GM18907 (cell line): Measurements from ENCODE around the gene ADAM19.
A peak's percentile ranks its signal among the peaks of the same experiment; 100 is the strongest.

Experiments used
- ATAC-seq: cut with Tn5 transposase; IDR thresholded peaks from one replicate; pipeline ENCODE4 v1.9.1; 2021; ENCODE audit warnings: mild to moderate bottlenecking, moderate library complexity; ENCODE audit not compliant: unreplicated experiment

ADAM19 gene

DNA sequence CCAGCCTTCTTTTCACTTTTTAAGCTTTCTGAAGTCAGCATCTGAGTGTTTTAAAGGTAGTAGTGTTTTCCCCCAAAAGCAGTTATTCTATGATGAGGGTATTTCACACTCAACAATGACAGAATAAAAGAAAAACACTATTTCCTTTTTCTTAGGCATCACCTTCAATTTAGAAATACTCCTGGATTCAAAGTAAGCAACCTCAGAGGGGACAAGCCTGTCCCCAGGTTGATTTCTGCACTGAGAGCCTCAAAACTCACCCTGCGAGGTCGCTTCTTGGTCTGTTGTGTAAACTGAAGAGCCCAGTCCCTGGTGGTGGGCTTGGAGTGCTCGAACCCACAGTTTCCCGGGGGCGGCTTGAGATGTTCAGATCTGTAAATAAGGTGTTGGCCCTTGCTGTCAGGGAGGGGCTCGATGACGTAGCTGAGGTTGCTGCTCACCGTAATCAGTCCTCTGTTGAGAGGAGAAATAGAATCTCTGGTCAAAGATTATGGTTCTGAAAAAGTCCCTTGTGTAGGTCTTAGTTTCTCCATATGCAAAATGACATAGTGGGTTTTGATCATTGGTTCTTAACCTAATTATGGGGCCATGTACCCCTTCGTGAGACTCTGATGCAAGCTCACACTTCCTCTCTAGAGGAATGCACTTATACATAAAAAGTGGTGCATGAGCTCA lies 55.9 kb downstream of the ADAM19 start:
- peak; percentile 70 for ATAC-seq

DNA sequence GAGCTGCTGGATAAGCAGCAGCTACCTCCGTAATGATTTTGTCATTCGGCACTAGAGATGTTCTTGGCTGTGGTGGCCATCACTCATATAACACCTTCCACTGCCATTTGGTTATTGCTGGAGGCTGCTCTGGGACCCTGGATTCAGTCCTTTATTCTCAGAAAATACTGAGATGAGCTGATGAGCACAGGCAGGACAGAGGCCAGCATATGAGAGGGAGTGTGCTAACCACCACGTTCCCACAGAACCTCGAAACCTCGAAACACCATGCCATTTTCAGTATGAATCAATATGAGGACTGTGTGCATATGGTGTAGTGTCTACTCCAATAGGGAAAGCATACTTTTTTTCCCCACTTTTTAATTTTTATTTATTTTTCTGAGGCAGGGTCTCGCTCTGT lies 56.6 kb downstream of the ADAM19 start:
- ATAC-seq: peak; percentile 77

DNA sequence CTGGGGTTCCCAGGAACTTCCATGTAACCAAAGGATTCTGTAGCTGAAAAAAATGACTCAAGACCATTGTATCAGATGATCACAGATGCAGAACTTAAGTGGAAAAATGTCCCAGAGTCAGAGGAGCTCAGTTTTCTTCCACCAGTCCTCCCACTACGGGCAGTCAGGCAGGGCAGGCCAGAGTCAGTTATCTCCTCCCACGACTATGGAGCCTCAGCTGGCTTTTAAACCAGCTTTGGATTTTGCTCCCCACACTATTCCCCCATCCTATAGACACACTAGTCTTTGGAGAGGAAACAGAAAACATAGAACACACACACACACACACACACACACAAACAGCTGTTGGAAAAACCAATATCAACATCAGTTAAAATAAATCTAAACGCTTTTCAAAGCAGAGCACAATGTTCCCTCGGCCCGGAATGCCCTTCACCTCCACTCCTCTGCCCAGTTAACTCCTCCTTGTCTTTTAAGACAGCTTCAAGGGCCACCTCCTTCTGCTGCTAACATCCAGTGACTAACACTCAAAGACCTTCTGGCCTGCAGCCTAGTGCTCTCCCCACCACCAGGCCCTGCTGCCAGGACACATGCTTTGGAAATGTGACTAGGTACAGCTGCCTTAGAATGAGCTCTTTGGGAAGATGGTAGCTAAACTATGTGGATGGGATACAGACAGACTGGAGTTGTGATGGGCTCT lies 58.8 kb downstream of the ADAM19 start:
- no peak for ATAC-seq

DNA sequence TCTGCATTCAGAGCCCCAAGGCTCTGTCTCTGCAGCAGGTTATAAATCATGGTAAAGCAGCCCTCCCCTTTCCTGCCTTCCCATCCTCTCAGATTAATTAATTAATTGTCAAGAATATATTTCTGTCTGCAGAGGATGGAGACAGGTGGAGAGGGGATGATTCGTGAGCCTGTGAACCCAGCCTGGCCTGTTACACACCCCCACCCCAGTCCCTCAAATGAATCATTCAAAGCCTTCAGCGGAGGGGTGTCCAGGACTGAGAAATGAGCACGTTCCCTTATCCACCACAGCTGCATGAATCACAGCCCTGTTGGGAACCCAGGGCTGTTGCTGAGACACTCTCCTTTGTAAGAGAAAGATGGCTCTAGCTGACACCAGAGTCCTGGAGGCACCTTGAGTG lies 59.6 kb downstream of the ADAM19 start:
- no peak for ATAC-seq

DNA sequence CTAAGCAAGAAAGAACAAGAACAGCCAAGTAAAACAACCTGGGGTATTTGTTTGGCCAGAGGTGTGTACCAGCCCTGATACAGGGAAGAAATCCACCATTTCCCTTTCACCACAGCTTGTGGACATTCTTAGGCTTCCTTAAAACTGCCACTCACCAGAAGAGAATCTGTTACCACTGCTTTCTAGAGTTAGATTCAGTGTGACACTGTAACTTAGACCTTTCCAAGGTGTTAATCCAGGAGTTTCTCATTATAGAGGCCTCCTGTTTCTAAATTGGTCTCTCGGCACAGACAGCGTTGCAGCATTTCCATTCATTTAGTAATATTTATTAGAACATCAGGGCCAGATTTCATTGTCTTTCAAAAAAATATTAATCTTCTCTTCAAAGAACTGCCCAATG lies 60.6 kb downstream of the ADAM19 start:
- ATAC-seq: no peak

DNA sequence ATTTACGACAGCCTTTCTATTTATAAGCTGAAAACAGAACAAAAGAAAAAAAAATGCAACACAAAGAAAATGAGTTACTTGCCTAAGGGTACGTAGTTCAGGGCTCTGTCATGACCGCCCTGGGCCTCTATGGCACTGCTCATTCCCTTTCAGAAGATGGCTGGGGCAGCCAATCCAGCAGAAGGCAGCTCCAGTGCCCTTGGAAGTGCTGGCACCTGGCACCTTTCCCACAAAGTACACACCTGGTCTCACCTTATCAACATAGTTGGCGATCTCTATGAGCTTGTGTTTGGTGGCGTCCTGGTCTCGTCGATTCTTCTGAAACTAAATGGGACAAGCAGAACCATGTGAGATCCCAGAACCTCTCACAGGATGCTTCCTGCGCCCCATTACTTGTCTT lies 62.4 kb downstream of the ADAM19 start:
- ATAC-seq: no peak

DNA sequence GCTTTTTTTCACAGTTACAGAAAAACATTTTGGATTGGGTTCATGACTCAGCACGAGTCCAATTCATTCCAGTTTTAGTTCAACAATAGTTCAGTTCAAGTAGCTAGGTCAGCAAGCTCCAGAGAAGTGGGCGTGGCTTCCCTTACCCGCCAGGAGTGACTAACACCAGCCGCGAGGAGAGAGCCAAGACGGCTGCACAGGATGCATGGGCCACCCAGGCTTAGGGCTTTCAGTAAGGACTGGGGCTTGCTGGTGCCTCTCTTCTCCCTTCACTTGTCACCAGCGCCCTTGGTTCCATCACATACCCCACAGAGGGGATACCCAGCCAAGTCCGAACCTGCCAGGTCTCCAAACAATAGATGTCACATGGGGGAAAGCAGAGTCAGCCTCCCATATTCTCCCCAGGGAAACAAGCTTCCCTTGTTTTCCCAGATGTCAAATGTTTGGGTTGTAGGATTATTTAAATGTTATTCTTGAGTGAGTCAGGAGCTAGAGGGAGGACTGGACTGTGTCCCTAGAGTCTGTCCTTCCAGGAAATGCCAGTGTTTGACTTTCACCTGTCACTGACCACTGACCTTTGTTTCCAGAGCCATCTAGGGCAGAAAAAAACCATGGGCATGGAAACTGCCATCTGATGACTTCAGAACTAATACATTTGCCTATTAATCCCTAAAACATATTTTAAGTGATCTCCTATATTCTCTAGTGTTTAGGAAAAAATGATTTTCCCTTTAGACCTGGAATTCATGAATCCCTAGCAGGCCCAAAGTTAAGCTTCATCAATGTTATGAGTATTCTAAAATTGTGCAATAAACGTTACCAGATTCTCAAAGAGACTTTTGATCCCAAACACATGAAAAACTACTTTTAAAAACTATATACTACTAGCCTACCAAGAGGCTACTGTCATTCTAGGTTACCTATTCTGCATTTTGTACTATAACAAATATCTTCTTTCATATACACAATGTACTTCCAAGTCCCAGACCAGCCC lies 63.6 kb downstream of the ADAM19 start:
- no peak for ATAC-seq

DNA sequence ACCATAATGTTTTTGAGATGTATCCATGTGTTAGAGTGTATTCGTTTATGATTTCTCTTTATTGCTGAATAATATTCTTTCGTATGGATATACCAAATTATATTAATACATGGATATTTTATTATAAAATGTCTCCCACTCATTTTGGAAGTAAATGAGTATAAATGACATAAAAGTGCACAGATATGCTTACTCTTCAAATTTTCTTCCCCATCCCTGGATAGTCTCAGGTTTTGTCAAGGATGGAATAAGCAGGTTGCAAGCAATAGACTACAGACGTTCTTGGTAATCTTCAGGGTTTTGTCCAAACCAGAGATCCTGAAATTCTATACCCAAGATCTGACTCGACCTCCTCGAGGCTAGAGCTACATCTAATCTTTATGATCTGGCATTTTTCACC lies 64.9 kb downstream of the ADAM19 start:
- ATAC-seq: no peak

DNA sequence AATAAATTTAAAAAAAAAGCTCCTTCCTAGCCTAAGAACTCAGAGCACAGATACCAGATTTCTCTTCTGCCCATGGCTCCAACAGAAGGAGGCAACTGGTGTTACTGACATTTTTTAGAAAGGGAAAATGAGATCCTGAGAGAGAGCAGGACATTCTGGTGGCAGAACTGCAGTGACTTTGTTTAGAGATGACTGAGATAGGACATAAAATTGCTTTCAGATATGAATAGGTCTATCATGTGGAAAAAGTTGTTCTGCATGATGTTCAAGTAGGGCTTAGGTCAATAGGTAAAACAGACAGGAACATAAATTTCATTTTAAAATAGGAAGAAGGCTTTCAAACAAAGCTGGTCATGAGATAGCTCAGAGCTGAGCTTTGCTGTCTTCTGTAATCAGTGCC lies 66.0 kb downstream of the ADAM19 start:
- no peak for ATAC-seq

DNA sequence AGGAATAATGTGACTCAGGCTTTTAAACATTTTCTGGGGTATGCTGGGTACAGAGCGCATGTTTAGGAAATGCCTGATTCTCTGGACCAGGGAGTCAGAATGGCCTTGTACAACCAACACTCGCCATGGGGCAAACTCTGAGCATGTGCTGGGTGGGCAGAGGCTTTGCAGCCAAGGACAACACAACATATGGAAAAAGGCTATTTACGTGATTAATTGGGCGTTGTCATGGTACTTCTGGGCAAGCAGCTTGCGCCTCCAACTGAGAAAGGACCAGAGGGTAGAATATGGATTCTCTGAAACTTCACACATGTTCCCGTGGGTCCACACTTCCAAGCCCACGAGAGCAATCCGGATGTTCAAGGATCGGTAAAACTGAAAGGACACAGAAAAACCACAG lies 66.5 kb downstream of the ADAM19 start:
- ATAC-seq: no peak

DNA sequence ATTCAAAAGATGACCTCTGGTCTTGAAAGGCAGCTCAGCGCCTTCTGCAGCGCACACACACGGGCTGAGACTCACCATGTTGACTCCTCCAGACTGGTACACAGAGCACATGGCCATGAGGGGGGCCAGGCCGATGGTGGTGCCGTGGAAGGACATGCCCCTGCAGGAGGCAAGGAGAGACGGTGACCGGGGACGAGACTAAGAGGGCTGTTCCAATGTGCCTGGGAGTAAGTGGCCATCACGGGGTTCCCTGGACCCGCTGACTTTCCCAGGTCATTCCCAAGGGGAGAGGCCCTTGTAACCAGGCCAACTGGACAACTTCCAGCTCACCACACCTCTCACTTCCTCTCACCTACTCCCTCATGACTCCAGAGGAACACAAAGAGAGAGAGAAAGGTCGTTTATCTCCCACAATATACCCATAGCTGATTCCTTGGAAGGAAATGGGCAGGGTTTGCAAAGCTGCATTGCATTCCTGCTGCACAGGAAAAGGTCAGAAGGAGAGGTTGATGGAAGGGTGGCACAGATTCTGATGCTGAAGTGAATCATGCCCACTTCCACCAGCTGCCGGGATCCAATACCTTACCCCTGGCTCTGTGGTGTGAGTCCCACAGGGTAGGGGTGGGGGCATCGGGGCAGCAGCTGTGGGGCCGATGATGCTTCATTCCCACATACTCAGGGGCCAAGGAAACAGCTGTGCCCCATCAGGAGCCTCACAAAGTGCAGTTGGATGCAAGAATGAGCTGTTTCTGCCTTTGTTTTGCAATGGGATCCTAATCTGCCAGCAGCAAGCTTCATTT lies 68.4 kb downstream of the ADAM19 start:
- ATAC-seq: no peak

DNA sequence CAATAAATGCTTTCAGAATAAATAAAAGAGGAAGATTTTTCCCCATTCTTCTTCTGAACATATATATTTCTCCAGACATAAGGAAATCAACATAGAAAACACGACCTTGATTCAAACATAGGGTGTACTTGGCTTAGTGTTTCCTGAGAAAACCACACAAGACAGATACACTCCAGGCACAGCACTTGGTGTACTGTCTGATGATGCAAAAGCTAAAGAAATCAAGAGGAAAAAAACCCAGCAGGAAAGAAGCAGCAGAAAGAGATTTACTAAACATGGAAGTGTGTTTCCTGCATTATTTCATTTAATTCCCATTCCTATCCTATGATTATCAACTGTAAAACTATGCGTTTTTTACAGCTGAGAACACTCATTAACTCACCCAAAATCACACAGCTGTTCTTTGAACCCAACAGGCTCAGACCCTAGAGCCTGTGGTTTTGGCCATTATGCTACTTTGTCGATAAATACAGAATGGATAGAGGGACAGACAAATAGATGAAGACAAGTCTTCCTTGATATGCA lies 69.4 kb downstream of the ADAM19 start:
- ATAC-seq: no peak

DNA sequence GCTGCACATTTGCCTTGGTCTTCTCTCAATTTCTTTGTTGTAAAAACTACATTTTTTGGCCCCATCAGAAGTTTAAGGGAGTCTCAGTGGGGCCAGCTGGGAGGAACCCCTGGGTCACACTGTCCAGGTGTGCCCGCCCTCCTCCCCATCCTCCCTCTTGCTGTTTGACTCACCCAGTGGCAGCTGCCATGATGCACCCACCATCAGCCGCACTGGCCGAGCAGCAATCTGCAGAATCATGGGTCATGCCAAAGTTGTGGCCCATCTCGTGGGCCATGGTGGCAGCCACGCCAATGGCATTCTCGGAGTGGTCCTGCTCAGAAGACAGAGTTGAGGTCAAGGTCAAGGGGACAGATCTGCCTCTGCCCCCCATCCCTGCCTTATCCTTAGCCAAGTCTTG lies 70.1 kb downstream of the ADAM19 start:
- ATAC-seq: no peak

DNA sequence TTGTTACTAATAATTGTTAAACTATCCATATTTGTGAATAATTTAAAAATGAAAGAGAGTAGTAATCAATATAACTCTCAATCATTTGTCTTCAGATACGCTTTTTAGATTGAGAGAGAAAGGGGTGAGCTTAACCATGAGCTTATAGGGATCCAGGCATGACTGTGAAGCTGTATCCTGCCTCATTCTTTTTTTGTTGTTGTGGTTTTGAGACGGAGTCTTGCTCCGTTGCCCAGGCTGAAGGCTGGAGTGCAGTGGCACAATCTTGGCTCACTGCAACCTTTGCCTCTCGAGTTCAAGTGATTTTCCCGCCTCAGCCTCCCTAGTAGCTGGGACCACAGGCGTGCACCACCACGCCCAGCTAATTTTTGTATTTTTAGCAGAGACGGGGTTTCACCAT lies 71.5 kb downstream of the ADAM19 start:
- no peak for ATAC-seq

DNA sequence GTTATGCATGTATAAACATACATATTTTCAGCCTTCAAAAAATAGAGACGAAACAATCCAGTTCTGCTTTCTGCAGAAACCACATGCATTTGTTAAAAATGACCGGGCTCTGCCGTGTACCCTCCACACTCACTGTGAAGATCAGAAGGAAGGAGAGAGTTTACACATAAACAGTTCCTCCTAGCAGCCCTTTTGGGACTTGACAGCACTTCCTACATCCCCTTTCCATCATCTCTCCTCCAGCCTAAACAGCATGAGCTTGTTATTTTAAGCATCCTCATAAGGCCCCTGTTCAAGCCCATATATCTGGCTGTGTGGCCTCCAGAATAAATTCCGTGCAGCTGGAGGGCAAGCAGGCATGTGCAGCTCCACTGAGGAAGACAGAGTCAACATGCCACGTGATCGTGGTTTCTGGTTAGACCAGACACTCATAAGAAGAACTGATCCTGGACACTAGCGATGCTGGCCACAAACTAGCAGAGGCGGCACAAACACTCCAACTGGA lies 73.4 kb downstream of the ADAM19 start:
- ATAC-seq: peak; percentile 80

DNA sequence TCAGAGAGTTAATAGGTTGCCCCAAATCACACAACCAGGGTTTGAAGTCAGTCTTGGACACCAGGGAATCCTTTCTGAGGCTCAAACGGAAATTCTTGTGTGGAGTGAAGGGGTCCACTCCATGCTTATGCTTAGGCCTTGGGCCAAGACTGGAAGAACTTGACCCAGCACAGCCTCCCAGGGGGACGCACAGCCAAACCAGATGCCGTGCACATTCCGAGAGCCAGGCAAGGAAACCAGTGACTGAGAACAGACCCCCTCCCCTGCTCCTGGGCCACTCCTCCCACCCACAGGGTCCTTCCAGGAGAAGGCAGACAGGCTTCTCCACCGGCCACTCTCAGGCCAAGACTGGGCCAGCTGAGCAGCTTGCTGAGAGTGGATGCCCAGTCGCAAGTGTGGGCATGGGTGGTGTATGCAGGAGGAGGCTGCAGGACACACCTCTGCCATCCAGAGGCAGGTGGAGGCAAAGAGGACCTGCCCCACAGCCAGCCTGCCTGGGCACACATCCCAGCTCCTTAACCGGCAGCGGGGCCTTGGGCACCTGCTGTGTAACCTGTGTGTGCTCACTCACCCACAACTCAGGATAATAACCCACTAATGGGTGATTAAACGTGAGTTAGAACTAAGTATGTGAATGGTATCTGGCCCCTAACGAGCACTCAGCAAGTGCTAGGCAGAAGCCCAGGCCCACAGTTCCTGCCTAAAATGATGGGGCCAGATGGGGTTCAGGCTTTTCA lies 77.5 kb downstream of the ADAM19 start:
- ATAC-seq: no peak

DNA sequence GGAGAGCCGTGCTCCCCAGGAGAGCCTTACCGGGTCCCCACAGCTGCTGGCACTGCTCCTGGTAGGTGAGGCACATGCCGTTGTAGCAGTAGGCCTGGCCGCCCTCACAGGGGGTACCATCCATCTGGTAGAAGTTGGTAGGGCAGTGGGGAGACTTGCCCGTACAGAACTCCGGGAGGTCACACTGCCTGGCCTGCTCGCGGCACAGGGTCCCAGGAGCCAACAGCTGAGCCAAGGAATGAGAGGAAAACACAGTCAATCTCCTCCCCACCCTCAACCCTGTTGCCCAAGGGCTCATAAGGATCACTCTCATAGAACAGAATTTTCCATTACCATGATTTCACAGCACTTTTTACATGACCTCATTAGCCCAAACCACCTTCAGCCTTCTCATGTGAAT lies 78.7 kb downstream of the ADAM19 start:
- no peak for ATAC-seq

DNA sequence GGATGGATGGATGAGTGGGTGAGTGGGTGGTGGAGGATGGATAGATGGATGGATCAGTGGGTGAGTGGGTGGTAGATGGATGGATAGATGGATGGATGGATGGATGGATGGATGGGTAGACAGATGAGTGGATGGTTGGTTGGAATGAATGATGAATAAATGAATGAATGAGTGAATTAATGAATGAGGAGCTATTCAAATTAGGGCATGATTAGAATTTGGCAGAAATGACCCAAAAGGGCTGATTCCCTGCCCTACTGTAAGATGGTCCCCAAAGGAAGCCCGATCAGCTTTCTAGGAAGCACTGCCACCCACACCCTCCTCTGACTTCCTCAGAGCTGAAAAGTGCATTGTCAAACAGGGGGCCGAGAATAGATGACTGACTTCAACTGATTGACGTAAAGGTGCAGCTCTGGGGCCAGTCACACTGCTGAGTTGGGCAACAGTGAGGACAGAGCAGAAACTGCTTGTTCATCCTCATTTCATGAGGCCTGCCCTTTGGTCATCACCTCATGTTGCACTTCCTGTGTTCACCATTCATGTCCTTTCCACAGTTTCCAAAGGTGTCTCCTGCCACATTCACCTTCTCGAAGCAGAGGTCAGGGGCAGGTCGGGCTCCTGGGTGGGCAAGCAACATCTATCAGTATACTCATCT lies 81.3 kb downstream of the ADAM19 start:
- no peak for ATAC-seq

DNA sequence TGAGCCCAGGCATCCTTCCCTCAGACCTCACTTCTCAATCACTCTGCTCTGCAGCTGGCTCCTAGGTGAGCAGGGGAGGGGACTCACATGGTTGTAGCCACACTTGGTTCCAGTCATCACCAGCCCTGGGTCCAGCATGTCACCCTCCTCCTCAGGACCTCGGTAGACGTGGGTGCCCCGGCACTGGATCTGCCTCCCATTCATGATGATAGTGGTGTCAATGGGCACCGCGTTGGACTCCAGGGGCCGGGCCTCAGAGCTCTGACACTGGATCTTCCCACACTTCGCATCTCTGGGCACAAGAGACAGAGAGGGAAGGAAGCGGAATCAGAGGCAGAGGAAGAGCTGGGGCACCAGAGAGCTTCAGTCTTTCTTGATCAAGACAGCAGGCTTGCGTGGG lies 82.7 kb downstream of the ADAM19 start:
- no peak for ATAC-seq
